Stomach (tissue), 4 donors: ENCODE results near the gene ADCY5.

ENCODE experiments used
- EP300 ChIP-seq: sonication (generic); formaldehyde crosslinking; IDR thresholded peaks from one replicate; pipeline ENCODE4 v1.6.1; 2017; ENCODE audit warnings: antibody characterized with exemption
- POLR2AphosphoS5 ChIP-seq, 3 donors: sonication (generic); formaldehyde crosslinking; IDR thresholded peaks; one replicate each; pipeline ENCODE4 v1.6.1; 2016; ENCODE audit warnings: antibody characterized with exemption in 3 of 3
- TF ChIP-seq, protein P1 (sequence below), 7 experiments: fragments of 450-650 bp in 4 of 7; fragments of 200-600 bp in 3 of 7; sonication (generic) in 3 of 7; IDR thresholded peaks; one replicate each; pipeline ENCODE4 v1.5.1; 2016 to 2019; ENCODE audit warnings: antibody characterized with exemption in 7 of 7, control low read depth in 2 of 7, mild to moderate bottlenecking in 1 of 7

DNA sequence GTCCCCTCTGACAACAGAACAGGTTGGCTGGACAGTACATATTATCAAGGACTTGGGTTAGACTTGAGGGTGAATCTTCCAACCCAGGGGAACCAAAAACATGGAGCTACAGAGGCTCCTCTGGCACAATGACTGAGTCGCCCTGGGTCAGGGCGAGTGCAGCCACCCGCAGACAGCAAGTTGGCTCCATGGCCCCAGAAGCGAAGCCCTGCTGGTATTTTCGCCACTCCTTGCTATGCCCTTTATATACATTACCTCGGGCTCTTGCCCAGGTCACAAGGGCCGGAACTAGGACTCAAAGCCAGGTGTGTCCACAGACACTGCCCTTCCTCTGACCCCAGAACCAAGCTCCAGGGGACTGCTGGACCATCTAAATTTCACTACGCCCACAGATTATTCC is 64.6 kb downstream of the ADCY5 start:
- TF ChIP-seq EP300 = no peak
- TF ChIP-seq, protein P1, sequence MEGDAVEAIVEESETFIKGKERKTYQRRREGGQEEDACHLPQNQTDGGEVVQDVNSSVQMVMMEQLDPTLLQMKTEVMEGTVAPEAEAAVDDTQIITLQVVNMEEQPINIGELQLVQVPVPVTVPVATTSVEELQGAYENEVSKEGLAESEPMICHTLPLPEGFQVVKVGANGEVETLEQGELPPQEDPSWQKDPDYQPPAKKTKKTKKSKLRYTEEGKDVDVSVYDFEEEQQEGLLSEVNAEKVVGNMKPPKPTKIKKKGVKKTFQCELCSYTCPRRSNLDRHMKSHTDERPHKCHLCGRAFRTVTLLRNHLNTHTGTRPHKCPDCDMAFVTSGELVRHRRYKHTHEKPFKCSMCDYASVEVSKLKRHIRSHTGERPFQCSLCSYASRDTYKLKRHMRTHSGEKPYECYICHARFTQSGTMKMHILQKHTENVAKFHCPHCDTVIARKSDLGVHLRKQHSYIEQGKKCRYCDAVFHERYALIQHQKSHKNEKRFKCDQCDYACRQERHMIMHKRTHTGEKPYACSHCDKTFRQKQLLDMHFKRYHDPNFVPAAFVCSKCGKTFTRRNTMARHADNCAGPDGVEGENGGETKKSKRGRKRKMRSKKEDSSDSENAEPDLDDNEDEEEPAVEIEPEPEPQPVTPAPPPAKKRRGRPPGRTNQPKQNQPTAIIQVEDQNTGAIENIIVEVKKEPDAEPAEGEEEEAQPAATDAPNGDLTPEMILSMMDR (IDR thresholded peaks at IDR 0.05) = no peak
- TF ChIP-seq POLR2AphosphoS5 (IDR thresholded peaks at IDR 0.05) = no peak
